Ishikawa (cell line): ENCODE measurements around the gene C9orf57.

Experiments used
- CEBPB ChIP-seq: IDR thresholded peaks from 2 replicates; pipeline ENCODE4 v1.6.1; 2012
- CREB1 ChIP-seq: IDR thresholded peaks from 2 replicates; pipeline ENCODE4 v1.6.1; 2012; ENCODE audit warnings: low read depth
- EGR1 ChIP-seq: IDR thresholded peaks from 2 replicates; pipeline ENCODE4 v1.6.1; 2012
- EP300 ChIP-seq: IDR thresholded peaks from 2 replicates; pipeline ENCODE4 v1.6.1; 2012; ENCODE audit warnings: borderline replicate concordance
- MAX ChIP-seq: IDR thresholded peaks from 2 replicates; pipeline ENCODE4 v1.6.1; 2012
- NFIC ChIP-seq: IDR thresholded peaks from 2 replicates; pipeline ENCODE4 v1.6.1; 2012
- RAD21 ChIP-seq: IDR thresholded peaks from 2 replicates; pipeline ENCODE4 v1.6.1; 2012; ENCODE audit warnings: low read depth
- REST ChIP-seq: IDR thresholded peaks from 2 replicates; pipeline ENCODE4 v1.6.1; 2012; ENCODE audit warnings: low read depth, mild to moderate bottlenecking
- TAF1 ChIP-seq: IDR thresholded peaks from 2 replicates; pipeline ENCODE4 v1.6.1; 2012; ENCODE audit warnings: low read depth, mild to moderate bottlenecking
- TCF12 ChIP-seq: IDR thresholded peaks from 2 replicates; pipeline ENCODE4 v1.6.1; 2012; ENCODE audit warnings: low read depth
- YY1 ChIP-seq: IDR thresholded peaks from 2 replicates; pipeline ENCODE4 v1.6.1; 2012; ENCODE audit warnings: low read depth

GRCh38 chr9:72039532-72039931 lies 20.9 kb downstream of the C9orf57 start:
- TF ChIP-seq RAD21: no peak
- TF ChIP-seq YY1: no peak
- no peak for TF ChIP-seq EP300
- TF ChIP-seq REST: no peak
- TF ChIP-seq NFIC: no peak
- no peak for TF ChIP-seq CREB1
- no peak for TF ChIP-seq MAX
- no peak for TF ChIP-seq EGR1
- TF ChIP-seq TAF1: no peak
- no peak for TF ChIP-seq TCF12
- TF ChIP-seq CEBPB: no peak
